Measurements from ENCODE around the gene UBE2J1.

GRCh38 chr6:89368999-89369398 lies 16.5 kb upstream of the UBE2J1 start:
- no peak for TF ChIP-seq CCNT2 (IDR thresholded peaks at IDR 0.05; ENCODE audit: borderline replicate concordance, extremely low read depth, insufficient read length, low read depth, low read length)
- TF ChIP-seq CTCF (IDR thresholded peaks at IDR 0.05 in 2 of 3, conservative IDR thresholded peaks at IDR 0.05 in 1 of 3; ENCODE audit: insufficient read depth in 2 of 3, low read depth in 1 of 3, low read length in 3 of 3): peak in 1 of 3 experiments; percentile 37; a peak in 3 of 6 replicates
- TF ChIP-seq HCFC1 (IDR thresholded peaks at IDR 0.05; ENCODE audit: low read depth, low read length): no peak
- TF ChIP-seq FOXO4 (CRISPR knock-in tag; IDR thresholded peaks at IDR 0.05): no peak
- TF ChIP-seq ZNF174 (CRISPR knock-in tag; IDR thresholded peaks at IDR 0.05): no peak
- no peak for TF ChIP-seq MXI1 (IDR thresholded peaks at IDR 0.05; ENCODE audit: low read depth, low read length)
- TF ChIP-seq CEBPB (tag; IDR thresholded peaks at IDR 0.05): no peak
- no peak for TF ChIP-seq PBX2 (CRISPR knock-in tag; IDR thresholded peaks at IDR 0.05; ENCODE audit: low read depth)
- no peak for TF ChIP-seq PBX2 (tag; conservative IDR thresholded peaks at IDR 0.05; ENCODE audit: low read depth)
- TF ChIP-seq POLR2A (conservative IDR thresholded peaks at IDR 0.05): no peak
- no peak for TF ChIP-seq GABPA (tag; conservative IDR thresholded peaks at IDR 0.05; ENCODE audit: low read depth)
- TF ChIP-seq E2F5 (CRISPR knock-in tag; IDR thresholded peaks at IDR 0.05): no peak
- TF ChIP-seq E2F4 (CRISPR knock-in tag; IDR thresholded peaks at IDR 0.05; ENCODE audit: low read depth): no peak
- no peak for TF ChIP-seq HNRNPH1 (optimal IDR thresholded peaks at IDR 0.05; ENCODE audit: low read depth, low read length)
